Inferior parietal cortex (tissue), 1 donor: ENCODE results near the gene GJB6.

Experiments used
- DNase-seq: peaks from one replicate; pipeline ENCODE4 v3.0.0-alpha.2; 2016; ENCODE audit errors: extremely low spot score

Gene GJB6

DNA sequence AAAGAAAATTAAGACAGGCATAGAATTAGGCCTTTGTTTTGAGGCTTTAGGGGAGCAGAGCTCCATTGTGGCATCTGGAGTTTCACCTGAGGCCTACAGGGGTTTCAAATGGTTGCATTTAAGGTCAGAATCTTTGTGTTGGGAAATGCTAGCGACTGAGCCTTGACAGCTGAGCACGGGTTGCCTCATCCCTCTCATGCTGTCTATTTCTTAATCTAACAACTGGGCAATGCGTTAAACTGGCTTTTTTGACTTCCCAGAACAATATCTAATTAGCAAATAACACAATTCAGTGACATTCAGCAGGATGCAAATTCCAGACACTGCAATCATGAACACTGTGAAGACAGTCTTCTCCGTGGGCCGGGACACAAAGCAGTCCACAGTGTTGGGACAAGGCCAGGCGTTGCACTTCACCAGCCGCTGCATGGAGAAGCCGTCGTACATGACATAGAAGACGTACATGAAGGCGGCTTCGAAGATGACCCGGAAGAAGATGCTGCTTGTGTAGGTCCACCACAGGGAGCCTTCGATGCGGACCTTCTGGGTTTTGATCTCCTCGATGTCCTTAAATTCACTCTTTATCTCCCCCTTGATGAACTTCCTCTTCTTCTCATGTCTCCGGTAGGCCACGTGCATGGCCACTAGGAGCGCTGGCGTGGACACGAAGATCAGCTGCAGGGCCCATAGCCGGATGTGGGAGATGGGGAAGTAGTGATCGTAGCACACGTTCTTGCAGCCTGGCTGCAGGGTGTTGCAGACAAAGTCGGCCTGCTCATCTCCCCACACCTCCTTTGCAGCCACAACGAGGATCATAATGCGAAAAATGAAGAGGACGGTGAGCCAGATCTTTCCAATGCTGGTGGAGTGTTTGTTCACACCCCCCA is 43.2 kb downstream of the GJB6 start:
- no peak for DNase-seq

DNA sequence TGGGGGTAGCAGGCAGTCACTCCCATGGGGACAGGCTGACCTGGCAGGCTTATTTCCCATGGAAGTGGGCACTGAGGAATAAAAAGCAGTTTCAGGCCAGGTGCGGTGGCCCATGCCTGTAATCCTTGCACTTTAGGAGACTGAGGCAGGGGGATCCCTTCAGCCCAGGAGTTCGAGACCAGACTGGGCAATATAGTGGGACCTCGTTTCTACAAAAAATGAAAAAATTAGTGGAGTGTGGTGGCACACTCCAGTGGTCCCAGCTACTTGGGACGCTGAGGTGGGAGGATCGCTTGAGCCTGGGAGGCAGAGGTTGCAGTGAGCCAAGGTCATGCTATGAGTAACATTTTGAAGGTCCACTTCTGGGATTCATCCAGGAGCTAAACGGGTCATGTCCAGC is 45.3 kb downstream of the GJB6 start:
- no peak for DNase-seq

DNA sequence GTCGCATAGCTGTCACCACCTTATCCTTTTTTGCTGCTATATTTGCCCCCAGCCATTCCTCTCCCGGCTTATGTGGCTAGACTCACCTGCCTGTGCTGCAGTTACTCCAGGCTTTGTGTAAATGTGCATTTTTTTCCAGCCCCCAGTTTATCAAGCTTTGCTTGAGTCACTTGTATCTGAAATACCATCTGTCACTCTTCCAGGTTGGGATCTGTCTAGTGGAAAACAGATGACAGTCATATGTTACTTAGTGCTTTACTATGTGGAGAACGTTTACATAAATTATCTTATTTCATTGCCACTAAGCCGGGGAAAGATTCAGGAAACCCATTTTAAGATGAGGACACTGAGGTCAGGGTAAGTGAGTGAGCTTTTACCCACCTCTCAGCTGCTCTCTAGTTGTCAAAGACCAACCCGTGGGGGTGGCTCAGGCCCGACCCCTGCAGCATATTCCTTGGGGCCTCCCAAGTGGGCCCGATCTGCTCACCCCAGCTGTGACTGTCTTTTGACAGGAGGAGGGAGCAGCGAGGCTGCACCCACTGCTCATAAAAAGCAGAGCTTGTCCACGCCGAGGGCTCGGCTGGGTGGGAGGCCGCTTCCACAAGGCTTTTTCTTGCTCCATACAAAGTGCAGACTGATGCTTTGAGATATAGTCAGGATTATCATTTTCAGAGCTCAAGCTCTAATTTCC is 46.6 kb downstream of the GJB6 start:
- no peak for DNase-seq

DNA sequence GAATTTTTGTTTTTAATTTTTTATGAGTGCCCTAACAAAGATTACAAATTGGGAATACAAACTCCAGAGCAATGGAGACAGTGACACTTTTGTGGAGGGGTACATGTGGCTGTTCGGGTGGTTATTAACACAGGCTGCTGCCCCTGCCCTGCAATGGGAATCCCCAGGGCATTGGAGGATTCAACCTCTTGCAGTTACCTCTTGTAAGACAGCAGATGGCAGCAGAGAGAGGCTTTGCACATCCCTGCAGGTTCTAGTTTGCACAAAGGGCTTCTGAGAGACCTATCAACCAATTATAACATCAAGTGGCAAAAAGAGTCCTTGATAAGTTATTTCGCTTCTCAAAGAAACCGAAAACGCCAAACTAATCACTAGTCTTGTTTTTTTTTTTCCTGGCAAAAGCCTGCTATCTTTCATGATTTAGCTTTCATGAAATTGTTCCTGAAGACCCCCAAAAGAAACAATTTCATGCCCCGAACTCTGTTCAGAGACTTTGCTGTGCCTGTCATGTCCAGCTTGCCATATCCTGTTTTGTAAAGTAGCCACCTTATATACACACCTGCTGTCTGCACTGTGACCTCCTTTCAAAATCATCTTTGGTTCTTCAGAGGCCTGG is 49.8 kb downstream of the GJB6 start:
- peak; percentile 83 for DNase-seq

DNA sequence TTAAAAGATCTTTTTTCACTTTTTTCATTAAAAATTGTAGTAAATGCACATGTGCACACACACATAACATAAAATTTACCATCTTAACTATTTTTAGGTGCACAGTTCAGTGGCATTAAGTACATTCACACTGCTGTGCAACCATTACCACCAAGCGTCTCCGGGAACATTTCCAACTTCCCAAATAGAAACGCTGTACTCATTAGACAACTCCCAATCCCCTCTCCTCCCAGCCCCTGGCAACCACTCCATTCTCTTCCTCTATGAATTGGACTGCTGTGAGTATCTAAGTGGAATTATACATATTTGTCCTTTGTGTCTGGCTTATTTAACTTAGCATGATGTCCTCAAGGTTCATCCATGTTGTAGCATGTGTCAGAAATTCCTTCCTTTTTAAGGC is 50.9 kb downstream of the GJB6 start:
- DNase-seq = no peak

DNA sequence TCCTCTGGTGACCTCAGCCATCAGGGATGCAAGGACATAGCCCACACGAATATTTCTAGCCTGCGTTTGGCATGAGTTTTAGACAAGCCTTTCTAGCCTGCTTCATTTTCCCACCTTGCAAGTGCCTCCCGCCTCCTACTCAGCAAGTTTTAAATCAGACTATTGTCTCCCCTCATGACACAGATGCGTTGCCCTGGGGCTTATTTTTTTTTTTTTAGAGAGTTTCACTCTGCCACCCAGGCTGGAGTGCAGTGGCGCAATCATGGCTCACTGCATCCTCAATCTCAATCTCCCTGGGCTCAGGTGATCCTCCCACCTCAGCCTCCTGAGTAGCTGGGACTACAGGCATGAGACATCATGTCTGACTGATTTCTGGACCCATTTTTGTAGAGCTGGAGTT is 54.0 kb downstream of the GJB6 start:
- DNase-seq = no peak

DNA sequence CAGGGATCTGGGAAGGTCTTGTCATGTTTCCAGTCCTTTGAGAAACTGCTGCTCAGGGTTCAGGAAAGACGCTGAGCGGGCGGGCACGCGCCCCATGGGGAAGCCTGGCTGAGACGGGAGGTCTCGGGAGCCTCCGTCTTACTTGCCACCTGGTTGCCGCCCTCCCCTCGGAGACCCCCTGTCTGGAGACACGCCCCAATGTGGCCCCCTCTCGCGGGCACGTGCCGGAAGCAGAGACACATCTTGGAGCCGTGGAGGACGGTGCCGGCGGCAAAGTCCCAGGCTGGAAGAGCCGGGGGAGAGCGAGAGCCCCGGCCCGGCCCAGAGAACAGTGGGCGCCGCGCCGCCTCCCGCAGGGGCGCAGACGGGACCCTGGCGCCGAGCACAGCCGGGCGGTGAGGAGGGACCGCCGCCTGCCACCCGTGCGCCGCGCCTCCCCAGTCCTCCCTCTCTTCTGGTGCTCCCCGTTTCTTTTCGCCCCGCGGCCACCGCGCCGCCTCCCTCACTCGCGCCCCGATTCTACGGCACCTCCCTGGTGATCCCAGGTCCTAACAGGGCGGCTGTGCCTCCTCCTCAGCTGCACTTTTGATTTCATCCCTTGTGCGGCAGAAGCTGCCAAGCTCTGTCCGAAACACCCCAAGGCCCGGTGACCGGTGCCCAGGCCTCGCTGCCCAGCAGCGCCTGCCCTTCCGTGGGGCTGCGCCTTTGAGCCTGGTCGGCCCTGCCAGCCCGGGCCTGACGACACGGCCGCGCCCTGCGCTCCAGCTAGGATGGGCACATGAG is 54.9 kb downstream of the GJB6 start:
- DNase-seq = no peak

DNA sequence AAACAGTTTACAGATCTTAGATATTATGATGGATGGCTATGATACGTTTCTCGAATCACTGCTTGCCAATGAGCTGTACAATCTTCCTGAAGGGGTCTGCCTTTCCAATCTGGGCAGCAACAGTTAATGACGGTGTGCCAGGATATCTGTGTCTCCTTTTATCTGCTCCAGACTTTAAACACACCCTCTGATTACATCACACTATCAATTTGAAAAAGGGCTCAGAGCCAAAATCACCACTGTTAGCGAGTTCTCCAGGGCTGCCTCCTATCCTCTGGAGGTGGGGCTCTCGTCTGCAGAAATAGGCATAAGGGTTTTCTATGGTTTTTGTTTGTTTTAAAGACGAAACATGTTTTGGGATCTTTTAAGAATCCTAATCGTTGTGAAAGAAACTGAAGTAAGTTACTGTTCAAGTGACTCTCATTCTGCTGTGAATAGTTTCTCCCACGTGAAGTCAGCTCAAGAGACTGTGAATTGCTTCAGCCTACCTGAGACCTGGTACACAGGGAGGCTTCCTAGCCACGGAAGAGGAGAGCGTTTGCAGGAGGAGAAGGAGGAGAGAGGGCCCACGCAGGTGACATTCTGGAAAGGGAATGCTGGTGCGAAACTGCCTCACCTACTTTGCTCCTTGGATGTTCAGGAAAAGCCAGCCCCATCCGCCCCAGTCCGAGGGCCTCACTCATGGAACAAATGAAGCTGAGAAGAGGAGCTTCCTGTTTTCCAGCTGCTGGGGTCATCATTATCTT is 56.0 kb downstream of the GJB6 start:
- no peak for DNase-seq

DNA sequence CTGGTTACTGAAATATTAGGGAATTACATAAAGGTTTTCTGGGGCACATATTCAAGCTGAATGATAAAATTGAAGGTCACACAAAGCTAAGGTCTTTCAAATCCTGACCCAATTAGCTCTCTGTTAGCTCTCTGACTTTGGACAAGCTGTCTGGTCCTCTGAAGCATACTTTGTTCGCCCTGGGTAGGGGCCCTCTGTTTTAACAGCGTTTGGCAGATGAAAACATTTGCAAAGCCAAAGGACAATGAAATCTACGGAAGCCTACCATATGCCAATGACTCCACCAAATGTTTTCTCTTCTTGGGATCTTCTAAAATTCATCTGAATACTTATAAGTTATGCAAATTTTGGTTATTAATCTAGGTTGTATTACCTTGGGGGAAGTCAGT is 56.7 kb downstream of the GJB6 start:
- no peak for DNase-seq

DNA sequence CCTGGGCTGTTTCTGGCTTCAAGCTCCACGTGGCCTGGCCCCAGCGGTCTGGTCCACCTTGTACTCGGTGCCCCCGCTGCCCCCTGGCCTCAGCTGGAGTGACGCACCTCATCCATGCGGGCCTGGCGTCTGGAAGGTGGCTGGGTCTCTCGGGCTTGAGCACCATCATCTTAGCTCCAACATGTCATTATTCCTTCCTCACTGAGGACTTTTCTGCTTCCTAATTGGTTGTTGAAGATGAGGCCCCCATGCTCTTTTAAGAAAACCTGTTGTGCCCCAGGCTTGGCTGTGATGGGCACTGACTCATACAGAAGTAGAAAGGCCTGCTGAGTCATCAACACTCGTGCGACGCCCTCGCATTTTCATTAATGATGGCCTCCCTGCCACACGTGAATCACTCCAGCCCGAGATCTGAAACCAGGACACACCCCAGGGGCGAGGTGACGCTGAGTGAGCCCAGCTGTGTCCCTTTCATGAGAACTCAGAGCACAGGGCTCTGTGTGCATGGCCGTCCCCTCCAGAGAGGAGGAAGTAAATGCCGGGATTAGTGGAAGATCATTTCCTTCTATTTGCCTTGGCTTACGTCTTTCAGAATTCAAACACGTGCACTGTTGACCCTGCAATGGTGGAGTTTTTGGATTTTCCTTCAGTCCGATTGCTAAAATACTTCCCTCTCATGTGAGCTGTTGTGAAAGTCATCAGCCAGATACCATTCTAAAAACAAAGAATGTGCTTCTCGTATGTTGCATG is 57.3 kb downstream of the GJB6 start:
- no peak for DNase-seq

DNA sequence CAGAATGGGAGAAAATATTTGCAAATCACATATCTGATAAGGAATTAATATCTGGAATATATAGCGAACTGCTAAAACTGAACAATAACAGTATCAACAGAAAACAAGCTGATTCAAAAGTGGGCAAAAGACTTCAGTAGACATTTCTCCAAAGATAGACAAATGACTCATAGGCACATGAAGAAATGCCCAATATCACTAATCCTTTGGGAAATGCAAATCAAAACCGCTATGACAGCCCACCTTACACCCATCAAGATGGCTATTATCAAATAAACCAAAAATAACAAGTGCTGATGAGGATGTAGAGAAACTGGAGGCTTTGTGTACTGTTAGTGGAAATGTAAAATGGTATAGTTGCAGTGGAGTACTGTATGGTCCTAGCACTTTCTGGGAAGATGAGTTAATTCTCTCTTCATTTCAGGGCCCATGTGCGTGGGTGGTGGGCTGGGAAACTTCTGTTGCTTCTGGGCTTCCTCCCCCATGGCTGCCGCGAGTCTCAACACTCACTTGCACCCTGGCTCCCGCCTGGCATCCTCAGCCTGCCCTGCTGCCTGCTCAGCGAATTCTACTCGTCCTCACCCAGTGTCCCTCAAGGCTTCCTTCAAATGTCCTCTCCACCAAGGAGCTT is 58.9 kb downstream of the GJB6 start:
- DNase-seq = no peak
